ENCODE results near the gene MTX3. TPM values are rescaled to one million over a fixed set of nuclear protein-coding genes. Genes with fewer than 3 reads are reported as not detected.

MTX3 gene
- total RNA-seq, 2 donors from 2014 or later: 11.2 to 12.2 TPM

- ATAC-seq (no peak), DNase-seq (no peak)
- intact Hi-C loops (cut with DNase I): no loop called here
Observed at GRCh38 chr5:79954620-79955019, 36.4 kb downstream of the MTX3 start.

DNA sequence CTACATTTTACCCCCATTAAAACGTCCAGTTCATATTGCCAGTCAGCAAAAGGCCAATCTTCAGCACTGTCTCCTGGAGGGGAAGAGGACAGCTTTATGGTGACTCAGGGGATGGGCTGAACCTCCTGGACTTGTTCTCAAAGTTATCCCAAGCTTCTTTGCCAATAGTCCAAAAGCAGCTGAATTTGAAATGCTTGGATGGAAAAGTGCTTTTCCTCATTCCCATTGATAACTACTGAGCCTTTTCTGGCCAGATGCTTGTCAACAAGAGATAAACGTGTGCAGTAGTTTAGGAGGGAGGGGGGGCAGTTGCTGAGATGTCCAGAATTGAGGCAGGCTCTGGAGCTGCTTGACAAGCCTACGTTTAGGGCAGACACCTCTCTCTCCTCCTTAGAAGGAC lies 43.5 kb downstream of the MTX3 start:
- ATAC-seq (peak in 1 of 2 donors; percentile 26), DNase-seq (no peak)

GRCh38 chr5:79938468-79938867 lies 52.6 kb downstream of the MTX3 start:
- no peak for DNase-seq
- no peak for ATAC-seq
- intact Hi-C loops (cut with DNase I): no loop called here

More for the DNA sequence above, 43.5 kb downstream of the MTX3 start:
- intact Hi-C loops (cut with DNase I): no loop called here

- no peak for DNase-seq
- intact Hi-C loops (cut with DNase I): no loop called here
- no peak for ATAC-seq
Observed at GRCh38 chr5:79936646-79937216, 54.3 kb downstream of the MTX3 start.

DNA sequence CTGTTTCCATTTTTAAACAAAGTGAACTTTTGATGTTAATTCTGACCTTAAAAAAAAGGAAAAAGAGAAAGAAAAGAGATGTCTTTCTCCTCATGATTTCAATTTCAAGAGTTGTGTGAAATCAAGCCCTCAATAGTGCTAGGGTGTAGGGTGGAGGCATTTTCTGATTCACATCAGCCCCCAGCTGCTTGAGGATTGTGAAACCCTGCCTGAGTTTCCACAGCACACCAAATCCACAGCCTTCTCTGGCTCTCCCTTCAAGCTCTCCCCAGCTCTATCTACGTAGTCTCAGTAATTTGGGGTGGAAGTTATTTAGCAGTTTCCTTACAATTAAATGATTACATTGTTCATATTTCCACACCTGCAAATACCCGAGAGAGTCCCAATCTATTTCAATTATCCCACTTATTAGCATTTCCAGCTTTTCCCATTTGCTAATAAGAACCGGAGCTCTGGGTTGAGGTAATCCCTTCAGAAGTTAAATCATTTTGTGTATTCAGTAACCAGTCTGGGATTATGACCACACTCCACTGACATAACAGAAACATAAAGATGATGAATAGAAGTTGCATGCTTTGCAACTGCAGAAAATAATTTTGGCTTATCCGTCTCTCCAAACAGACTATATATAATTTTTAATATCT lies 54.9 kb downstream of the MTX3 start:
- DNase-seq: peak; percentile 21
- peak; percentile 61 to 88 for ATAC-seq
- intact Hi-C loops (cut with DNase I): no loop called here

GRCh38 chr5:79934681-79935080 lies 56.4 kb downstream of the MTX3 start:
- ATAC-seq (no peak), DNase-seq (no peak)
- intact Hi-C loops (cut with DNase I): no loop called here

GRCh38 chr5:79932510-79933504 lies 58.3 kb downstream of the MTX3 start:
- ATAC-seq (peak in 1 of 2 donors; percentile 60), DNase-seq (peak; percentile 26)
- intact Hi-C loops (cut with DNase I): no loop called here

DNA sequence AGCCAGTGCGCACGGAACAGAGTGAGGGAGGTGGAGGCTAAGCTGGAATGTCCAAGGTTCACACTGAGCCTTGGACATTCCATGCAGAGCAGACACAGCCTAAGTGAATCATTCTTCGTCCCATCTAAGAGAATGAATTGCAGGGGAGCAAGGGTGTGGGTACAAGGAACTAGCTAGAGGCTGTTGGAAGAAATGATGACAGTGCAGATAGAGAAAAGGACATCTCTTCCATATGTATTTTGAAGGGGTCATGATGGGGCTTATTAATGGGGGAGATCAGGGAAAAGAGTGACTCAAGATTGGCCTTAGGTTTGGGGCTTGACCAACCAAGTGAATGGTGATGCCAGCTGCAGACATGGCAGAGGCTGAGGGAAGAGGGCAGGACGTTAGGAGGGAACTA lies 59.2 kb downstream of the MTX3 start:
- intact Hi-C loops (cut with DNase I): no loop called here
- DNase-seq (no peak), ATAC-seq (no peak)

- no peak for ATAC-seq
- no peak for DNase-seq
Observed at GRCh38 chr5:79931409-79931808, 59.7 kb downstream of the MTX3 start.

DNA sequence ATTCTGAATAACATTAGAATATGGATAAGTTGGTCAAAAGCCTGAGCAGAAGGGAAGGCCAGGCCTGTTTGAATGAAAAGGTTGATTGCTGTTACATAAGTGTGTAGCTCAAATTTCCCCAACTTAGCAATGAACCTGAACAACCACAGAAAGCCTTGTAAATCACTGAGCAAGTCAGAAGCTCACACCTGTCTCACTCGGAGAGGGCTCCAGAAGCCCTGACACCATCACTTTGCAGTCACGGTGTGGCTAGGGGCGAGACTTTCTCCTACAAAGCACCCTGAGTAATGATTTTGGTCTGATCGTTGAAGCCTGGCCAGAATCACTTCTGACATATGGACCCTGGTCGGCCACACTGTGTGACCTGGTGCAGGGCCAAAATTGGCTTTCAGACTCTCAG lies 62.0 kb downstream of the MTX3 start:
- DNase-seq: no peak
- no peak for ATAC-seq
- intact Hi-C loops (cut with DNase I): no loop called here

More at GRCh38 chr5:79931409-79931808, 59.7 kb downstream of the MTX3 start:
- intact Hi-C loops (cut with DNase I): no loop called here

Other genes with a start within 250 kb of the MTX3 start
- gene THBS4, start 44.1 kb upstream of the MTX3 start, total RNA-seq: 10 to 100 TPM in 1 of 2 donors, 1 to 10 TPM in 1; 9.2 to 37.1 TPM